DLD1 (cell line): Measurements from ENCODE around the gene S1PR1.
"Not testable (repeated sequence)": the region's sequence is repeated elsewhere in the genome, so short reads cannot be mapped to it uniquely, and the experiment has no call there.

Experiments
- in situ Hi-C: cut with HindIII; loops from 2 replicates; pipeline ENCODE4 v1.10.0; 2017; ENCODE audit warnings: low sequenced_read_pairs

S1PR1 gene

GRCh38 chr1:101219924-101220870, 16.6 kb upstream of the S1PR1 start:
- in situ Hi-C loops, result no loop called here

- in situ Hi-C loops, result no loop called here
Measured at GRCh38 chr1:101220906-101221305, 15.9 kb upstream of the S1PR1 start.

GRCh38 chr1:101221945-101222429, 14.8 kb upstream of the S1PR1 start:
- in situ Hi-C loops, result no loop called here

- in situ Hi-C loops, result no loop called here
Measured at GRCh38 chr1:101227837-101228236, 9.0 kb upstream of the S1PR1 start.

- in situ Hi-C loops, result no loop called here
Measured at GRCh38 chr1:101228424-101229134, 8.2 kb upstream of the S1PR1 start.

- in situ Hi-C loops, result not testable (repeated sequence)
Measured at GRCh38 chr1:101232182-101232581, 4.6 kb upstream of the S1PR1 start.

GRCh38 chr1:101233495-101233894, 3.3 kb upstream of the S1PR1 start:
- in situ Hi-C loops, result no loop called here

GRCh38 chr1:101235216-101235695, 1.6 kb upstream of the S1PR1 start:
- in situ Hi-C loops, result no loop called here

GRCh38 chr1:101235696-101236515, 913 bp upstream of the S1PR1 start:
- in situ Hi-C loops, result no loop called here

- in situ Hi-C loops, result no loop called here
Measured at GRCh38 chr1:101237229-101237837, 514 bp downstream of the S1PR1 start.

GRCh38 chr1:101238031-101238628, 1.3 kb downstream of the S1PR1 start:
- in situ Hi-C loops, result no loop called here

- in situ Hi-C loops, result no loop called here
Measured at GRCh38 chr1:101238681-101239094, 1.9 kb downstream of the S1PR1 start.

- in situ Hi-C loops, result no loop called here
Measured at GRCh38 chr1:101239095-101240040, 2.5 kb downstream of the S1PR1 start.

GRCh38 chr1:101240041-101240430, 3.2 kb downstream of the S1PR1 start:
- in situ Hi-C loops, result no loop called here

- in situ Hi-C loops, result no loop called here
Measured at GRCh38 chr1:101241485-101242225, 4.8 kb downstream of the S1PR1 start.

GRCh38 chr1:101242324-101243050, 5.7 kb downstream of the S1PR1 start:
- in situ Hi-C loops, result no loop called here

- in situ Hi-C loops, result no loop called here
Measured at GRCh38 chr1:101243751-101244150, 6.9 kb downstream of the S1PR1 start.

- in situ Hi-C loops, result no loop called here
Measured at GRCh38 chr1:101244842-101245241, 8.0 kb downstream of the S1PR1 start.
